ENCODE results near the gene REST. TPM values are rescaled to one million over a fixed set of nuclear protein-coding genes. Genes with fewer than 3 reads are reported as not detected.

REST gene
- total and polyA plus RNA-seq, 9 of the 15 experiments (the other 6 are each of a cell fraction or from before 2014, with no cell fraction given), result 2.9 to 24.0 (median 19.2) TPM

GRCh38 chr4:56981795-56982201 is 74.1 kb downstream of the REST start (continued):
- TF ChIP-seq FOXP1 (CRISPR knock-in tag; IDR thresholded peaks at IDR 0.05) (no peak), NFE2 (IDR thresholded peaks at IDR 0.05; ENCODE audit: low read depth) (no peak), ZNF717 (CRISPR knock-in tag; IDR thresholded peaks at IDR 0.05) (no peak), HDAC2 (IDR thresholded peaks at IDR 0.05) (peak; percentile 69; the same call in 1 of the 2 replicates), ARID1B (IDR thresholded peaks at IDR 0.05) (peak; percentile 80), FOSL1 (tag; conservative IDR thresholded peaks at IDR 0.05) (peak; percentile 55), ATF7 (IDR thresholded peaks at IDR 0.05) (peak; percentile 90), FOXK2 (conservative IDR thresholded peaks at IDR 0.05 in 1 of 2, IDR thresholded peaks at IDR 0.05 in 1 of 2; ENCODE audit: low read depth in 2 of 2) (peak in 1 of 2 experiments; percentile 34; a peak in 1 of 4 replicates), SOX6 (IDR thresholded peaks at IDR 0.05) (peak; percentile 96), ZNF436 (CRISPR knock-in tag; IDR thresholded peaks at IDR 0.05) (no peak), ETV6 (IDR thresholded peaks at IDR 0.05; ENCODE audit: borderline replicate concordance in 1 of 2, low read depth in 2 of 2, low read length in 1 of 2) (no peak), ETV6 (CRISPR knock-in tag; IDR thresholded peaks at IDR 0.05; ENCODE audit: borderline replicate concordance) (no peak), HDAC3 (IDR thresholded peaks at IDR 0.05; ENCODE audit: borderline replicate concordance, partially characterized antibody) (peak; percentile 58), DNMT1 (IDR thresholded peaks at IDR 0.05) (no peak), MYBL2 (IDR thresholded peaks at IDR 0.05; ENCODE audit: low read depth) (peak; percentile 74), MYBL2 (CRISPR knock-in tag; IDR thresholded peaks at IDR 0.05; ENCODE audit: borderline replicate concordance) (no peak), ZBTB12 (CRISPR knock-in tag; IDR thresholded peaks at IDR 0.05) (no peak), ZNF584 (CRISPR knock-in tag; IDR thresholded peaks at IDR 0.05; ENCODE audit: low read depth) (0 out of 2 replicates have a peak, but pooled peaks have one; percentile 34), MAFF (IDR thresholded peaks at IDR 0.05; ENCODE audit: low read length) (no peak), CUX1 (CRISPR knock-in tag; IDR thresholded peaks at IDR 0.05) (no peak), TAF9B (IDR thresholded peaks at IDR 0.05; ENCODE audit: partially characterized antibody) (peak; percentile 60), HNRNPLL (IDR thresholded peaks at IDR 0.05; ENCODE audit: low read depth, low read length, poor library complexity, severe bottlenecking) (no peak), TBL1XR1 (IDR thresholded peaks at IDR 0.05; ENCODE audit: low read length in 2 of 2) (peak in 1 of 2 experiments; percentile 37; a peak in 1 of 4 replicates), ZBTB26 (CRISPR knock-in tag; IDR thresholded peaks at IDR 0.05) (no peak)

Measured in K562 (cell line).